HG02938 (cell line): ENCODE measurements around the gene PPFIA2.

Experiments used
- ATAC-seq: cut with Tn5 transposase; IDR thresholded peaks from one replicate; pipeline ENCODE4 v1.9.1; 2021; ENCODE audit warnings: mild to moderate bottlenecking, moderate library complexity; ENCODE audit not compliant: unreplicated experiment

The PPFIA2 gene

DNA sequence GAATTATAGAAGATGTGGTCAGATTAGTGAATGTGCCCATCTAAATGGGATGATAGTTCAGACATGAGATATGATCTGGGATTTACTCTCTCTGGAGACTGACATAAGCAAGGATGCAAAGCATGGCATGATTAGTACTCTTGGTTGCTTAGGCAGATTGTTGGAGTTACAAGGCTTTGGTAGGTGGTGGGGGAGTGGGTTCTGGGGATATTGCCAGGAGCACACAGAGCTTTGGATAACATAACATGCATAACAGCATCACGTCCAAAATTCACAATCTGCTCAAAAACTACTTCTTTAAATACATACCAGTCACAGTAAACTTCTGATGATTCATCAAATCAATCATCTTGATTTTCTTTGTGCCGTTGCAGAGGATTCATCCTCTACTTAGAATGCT, 393.9 kb downstream of the PPFIA2 start:
- ATAC-seq = no peak

- no peak for ATAC-seq
Measured at GRCh38 chr12:81360916-81361315, 398.2 kb downstream of the PPFIA2 start.

DNA sequence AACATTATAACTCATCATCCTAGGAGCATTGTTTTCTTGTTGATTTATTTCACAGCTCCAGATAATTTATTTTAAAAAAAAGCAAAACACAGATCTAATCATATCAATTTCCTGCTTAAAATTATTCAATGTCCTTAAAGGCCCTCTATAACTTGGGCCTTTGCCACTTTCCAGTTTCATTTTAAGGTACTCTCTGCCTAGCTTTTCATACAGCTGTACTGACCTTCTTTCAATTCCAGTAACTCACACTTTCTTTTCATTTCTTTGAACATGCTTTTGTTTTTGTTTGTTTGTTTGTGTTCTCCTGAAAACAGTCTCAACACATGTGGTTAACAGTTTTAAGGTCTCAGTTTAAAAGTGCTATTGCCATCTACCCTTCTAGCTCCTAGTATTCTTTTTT, 399.4 kb downstream of the PPFIA2 start:
- no peak for ATAC-seq

GRCh38 chr12:81354327-81354932, 404.7 kb downstream of the PPFIA2 start:
- no peak for ATAC-seq

DNA sequence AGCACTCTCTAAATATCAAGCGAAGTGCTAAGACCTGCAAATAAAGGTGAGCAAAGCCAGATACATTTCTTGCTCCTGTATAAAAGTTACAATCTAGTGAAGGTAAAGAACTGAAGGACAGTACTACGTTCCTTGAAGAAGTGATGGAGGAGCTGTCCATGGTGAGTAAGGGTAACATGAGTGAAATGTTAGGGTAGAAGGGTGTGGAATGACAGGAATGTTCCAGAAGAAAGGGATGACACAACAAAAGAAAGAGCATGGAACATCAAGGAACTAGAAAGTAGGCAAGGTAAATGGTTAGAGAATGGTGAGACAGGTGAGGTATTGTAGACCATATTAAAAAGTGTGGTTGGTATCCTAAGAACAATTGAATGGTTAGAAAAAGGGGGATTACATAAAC, 408.8 kb downstream of the PPFIA2 start:
- ATAC-seq = no peak

GRCh38 chr12:81347404-81347803, 411.7 kb downstream of the PPFIA2 start:
- ATAC-seq = no peak

DNA sequence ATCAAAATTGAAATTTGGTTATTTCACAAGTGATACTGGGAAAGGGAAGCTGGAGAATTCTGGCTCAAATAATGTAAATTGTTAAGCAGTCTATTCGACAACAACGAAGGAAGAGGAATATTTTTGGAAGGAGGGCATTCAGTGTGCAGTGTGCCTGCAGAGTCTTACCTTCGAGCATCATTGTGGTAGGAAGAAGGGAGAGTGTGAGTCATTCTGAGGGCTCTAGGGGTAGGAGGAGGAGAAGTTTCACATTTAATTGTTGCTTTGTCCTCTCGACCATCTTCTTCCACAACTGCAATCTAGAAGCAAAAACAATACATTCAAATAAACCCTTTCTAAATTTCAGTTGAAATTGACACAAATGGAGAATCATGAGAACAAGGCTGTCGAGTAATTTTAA, 418.2 kb downstream of the PPFIA2 start:
- no peak for ATAC-seq

- ATAC-seq = no peak
Measured at GRCh38 chr12:81339071-81339470, 420.1 kb downstream of the PPFIA2 start.

GRCh38 chr12:81337886-81338285, 421.3 kb downstream of the PPFIA2 start:
- ATAC-seq = no peak

- no peak for ATAC-seq
Measured at GRCh38 chr12:81333812-81334211, 425.3 kb downstream of the PPFIA2 start.

DNA sequence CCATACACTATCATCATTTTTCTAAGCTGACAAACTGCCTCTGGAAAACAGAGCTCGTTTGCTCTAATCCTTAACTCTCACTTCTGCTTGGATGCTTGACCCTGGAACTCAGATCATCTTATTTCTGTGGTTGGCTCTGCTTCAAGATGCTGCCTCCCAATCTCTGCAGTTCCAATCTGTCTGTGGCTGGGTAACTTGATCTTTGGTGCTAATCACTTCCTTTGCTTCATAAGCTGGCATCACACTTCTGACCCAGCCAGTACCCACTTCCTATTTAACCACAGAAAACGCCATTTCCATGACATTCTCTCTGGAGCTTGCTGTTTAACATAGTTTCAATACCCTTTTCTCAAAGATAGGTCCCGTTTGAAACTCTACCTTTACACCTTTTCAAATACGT, 427.1 kb downstream of the PPFIA2 start:
- ATAC-seq = no peak

DNA sequence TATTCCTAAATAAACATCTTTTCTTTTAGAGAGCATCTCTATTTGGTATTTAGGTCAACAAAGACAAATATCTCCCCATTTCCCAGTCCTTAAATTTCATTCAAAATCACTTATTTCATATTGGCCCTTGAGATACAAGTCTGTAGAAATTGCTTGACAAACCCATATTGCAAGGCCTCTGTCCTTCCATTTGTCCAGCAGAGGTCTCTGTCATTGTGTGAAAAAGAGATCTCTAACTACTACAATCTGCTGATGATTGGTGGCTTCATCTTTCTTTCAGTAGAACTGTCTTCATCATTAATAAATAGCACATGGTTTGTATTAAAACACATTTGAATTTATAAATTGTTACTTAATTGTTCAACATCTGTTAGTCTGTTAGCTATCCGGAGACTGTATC, 428.7 kb downstream of the PPFIA2 start:
- ATAC-seq = no peak

- ATAC-seq = peak; percentile 86
Measured at GRCh38 chr12:81329085-81329484, 430.1 kb downstream of the PPFIA2 start.

DNA sequence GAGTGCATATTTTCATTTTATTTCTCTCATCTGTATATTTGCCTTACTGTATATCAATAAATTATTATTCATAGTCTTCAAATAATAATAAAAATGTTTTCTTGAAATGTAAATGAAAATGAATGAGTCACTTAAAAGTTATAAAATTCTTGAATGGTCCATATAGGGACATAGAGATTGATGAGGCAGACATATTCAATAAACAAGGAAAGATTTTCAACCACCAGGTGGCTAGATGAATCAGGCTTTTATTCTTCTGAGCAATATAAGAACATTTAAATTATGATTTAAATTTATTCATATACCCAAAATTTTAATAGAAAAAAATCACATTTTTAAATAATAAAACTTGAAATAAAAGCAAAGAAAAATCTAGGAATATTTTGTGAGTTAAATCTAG, 431.7 kb downstream of the PPFIA2 start:
- no peak for ATAC-seq

- ATAC-seq = no peak
Measured at GRCh38 chr12:81325086-81325485, 434.1 kb downstream of the PPFIA2 start.

DNA sequence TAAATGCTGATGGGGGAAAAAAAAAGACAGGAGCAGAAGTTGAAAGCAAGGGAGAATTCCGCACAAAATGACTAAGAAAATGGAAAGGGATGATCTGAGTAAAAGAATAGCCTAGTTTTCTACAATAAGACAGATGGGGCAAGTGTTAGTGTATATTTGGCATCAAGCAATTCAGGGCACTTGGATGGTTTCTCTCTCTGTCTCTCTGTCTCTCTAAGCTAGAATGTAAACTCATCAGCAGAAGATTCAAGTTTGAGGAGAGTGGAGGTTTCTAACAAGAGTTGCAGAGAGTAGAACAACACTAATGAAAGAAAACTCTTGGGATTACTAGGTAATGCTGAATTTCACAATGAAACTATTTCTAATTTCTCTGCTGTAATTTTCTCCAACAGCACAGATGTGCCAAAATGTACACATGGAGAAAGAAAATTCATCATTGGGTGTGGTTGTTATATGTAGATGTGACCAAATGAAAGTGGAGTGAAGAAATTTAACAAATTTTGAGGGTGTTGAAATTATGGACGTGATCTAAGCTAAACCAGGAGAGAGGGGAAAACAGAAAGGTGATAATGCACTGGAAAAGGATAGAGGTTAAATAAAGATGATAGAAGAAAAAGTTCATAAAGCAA, 444.1 kb downstream of the PPFIA2 start:
- ATAC-seq = no peak

DNA sequence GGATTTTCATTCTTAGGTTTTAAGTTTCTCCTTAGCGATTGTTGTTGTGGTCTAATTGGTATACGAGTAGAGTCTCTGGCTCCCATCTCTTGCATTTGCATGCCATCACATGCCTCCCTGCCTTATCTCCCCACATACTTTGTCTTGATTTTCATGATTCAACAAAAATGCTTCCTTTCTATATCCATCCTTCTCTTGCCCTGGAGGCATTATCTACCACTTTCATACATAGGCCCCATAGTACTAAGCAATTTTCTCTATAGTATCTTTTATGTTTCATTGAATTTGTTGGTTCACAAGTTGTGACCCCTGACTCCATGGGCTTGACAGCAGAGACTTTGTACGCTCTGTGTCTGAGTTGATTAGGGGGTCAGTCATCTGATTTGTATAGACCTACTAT, 455.2 kb downstream of the PPFIA2 start:
- no peak for ATAC-seq

DNA sequence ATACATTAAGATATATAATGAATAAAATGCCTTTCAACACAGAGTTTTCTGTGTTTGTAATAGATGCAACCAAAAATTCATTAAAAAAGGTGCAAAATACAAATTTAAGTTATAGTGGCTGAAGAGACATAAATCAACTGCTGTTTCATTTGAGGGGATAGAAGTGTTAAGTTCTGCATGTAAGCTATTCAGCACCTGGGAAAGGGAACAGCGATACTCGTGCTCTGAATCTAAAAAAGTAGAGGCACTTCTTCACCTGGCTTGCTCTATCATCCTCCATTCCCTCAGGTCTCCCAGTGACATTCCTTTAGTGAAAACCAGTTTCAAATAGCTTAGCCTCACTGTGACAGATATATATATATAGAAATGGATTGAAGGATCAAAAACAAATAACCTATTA, 458.7 kb downstream of the PPFIA2 start:
- ATAC-seq = no peak

DNA sequence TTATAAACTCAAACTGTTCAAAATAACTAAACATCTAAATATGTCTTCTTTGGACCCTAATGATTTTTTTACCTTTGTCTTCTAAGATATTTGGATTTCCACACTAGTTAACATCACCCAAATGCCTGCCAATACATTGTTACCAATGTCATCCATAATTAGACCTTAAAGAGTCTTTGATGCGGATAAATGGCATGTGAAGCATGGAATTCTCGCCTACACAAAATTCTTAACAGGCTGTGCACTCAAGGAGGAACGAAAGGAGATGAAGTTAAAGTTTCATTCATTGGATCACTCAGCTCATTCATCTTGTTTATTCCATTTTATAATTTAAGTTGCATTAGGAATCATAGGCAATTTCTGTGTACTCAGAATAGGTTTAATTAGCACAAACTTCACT, 461.5 kb downstream of the PPFIA2 start:
- no peak for ATAC-seq

GRCh38 chr12:81296556-81297305, 462.4 kb downstream of the PPFIA2 start:
- no peak for ATAC-seq

- ATAC-seq = no peak
Measured at GRCh38 chr12:81295251-81295650, 463.9 kb downstream of the PPFIA2 start.
